H1 (cell line): ENCODE data around the gene LCMT1.

Source experiments
- ATF2 ChIP-seq: IDR thresholded peaks from 2 replicates; pipeline ENCODE4 v1.6.1; 2012; ENCODE audit warnings: low read length, inconsistent platforms
- CEBPB ChIP-seq: IDR thresholded peaks from 2 replicates; pipeline ENCODE4 v1.6.1; 2012; ENCODE audit warnings: low read depth, low read length
- CHD7 ChIP-seq: fragments of 300-600 bp; sonication (generic); IDR thresholded peaks from 2 replicates; pipeline ENCODE4 v1.7.1; 2012; ENCODE audit warnings: low read length, moderate library complexity, mild to moderate bottlenecking, inconsistent platforms; ENCODE audit not compliant: insufficient replicate concordance
- CTCF ChIP-seq, 3 experiments: IDR thresholded peaks; 1 replicate in 2 of 3; 2 replicates in 1 of 3; pipeline versions ENCODE4 v1.5.1 to v1.6.1; 2011; ENCODE audit warnings: low read length in 3 of 3, mild to moderate bottlenecking in 3 of 3, inconsistent platforms in 2 of 3, low read depth in 1 of 3, moderate library complexity in 1 of 3; ENCODE audit not compliant: insufficient read depth in 1 of 3; ENCODE audit errors: control extremely low read depth in 1 of 3
- EZH2 ChIP-seq: fragments of 200-600 bp; sonication (generic); IDR thresholded peaks from 2 replicates; pipeline ENCODE4 v1.7.1; 2012; ENCODE audit warnings: low read depth, mild to moderate bottlenecking, moderate library complexity, low read length, inconsistent platforms; ENCODE audit not compliant: severe bottlenecking
- KDM5A ChIP-seq: fragments of 200-600 bp; IDR thresholded peaks from 2 replicates; pipeline ENCODE4 v1.7.1; 2012; ENCODE audit warnings: mild to moderate bottlenecking, low read length, inconsistent platforms, mixed read lengths
- MAFK ChIP-seq: IDR thresholded peaks from 2 replicates; pipeline ENCODE4 v1.6.1; 2012; ENCODE audit warnings: low read depth, mild to moderate bottlenecking, improper control_type of control experiment, low read length
- RAD21 ChIP-seq, 2 experiments: IDR thresholded peaks in 1 of 2; conservative IDR thresholded peaks in 1 of 2; 2 replicates each; pipeline ENCODE4 v1.6.1; 2011; ENCODE audit warnings: low read depth in 2 of 2, low read length in 2 of 2, improper control_type of control experiment in 1 of 2, inconsistent platforms in 1 of 2, mild to moderate bottlenecking in 1 of 2, moderate library complexity in 1 of 2

- no peak for TF ChIP-seq EZH2
- TF ChIP-seq KDM5A: no peak
- no peak for TF ChIP-seq CTCF (IDR thresholded peaks at IDR 0.05; ENCODE audit: control extremely low read depth in 1 of 3, insufficient read depth in 1 of 3, low read depth in 1 of 3, low read length in 3 of 3)
- no peak for TF ChIP-seq MAFK
- no peak for TF ChIP-seq ATF2
- no peak for TF ChIP-seq CHD7
- TF ChIP-seq CEBPB: no peak
- TF ChIP-seq RAD21 (IDR thresholded peaks at IDR 0.05 in 1 of 2, conservative IDR thresholded peaks at IDR 0.05 in 1 of 2; ENCODE audit: low read depth in 2 of 2, low read length in 2 of 2): no peak
Observed at GRCh38 chr16:25066747-25067631, 44.6 kb upstream of the LCMT1 start.
